IMR-90 (cell line): Measurements from ENCODE around the gene SYTL2. TPM values are rescaled to one million over a fixed set of nuclear protein-coding genes. Genes with fewer than 3 reads are reported as not detected.

Experiments
- ATAC-seq: fragments of 200-7000 bp; cut with Tn5 transposase; 2 replicates; pipeline ENCODE4 v1.9.1; 2020; ENCODE audit warnings: low read depth, mild to moderate bottlenecking, moderate library complexity
- BruUV-seq: library from RNA; stranded (reverse); fragments of 400-500 nt; replicated peaks from 2 replicates; lab custom pipeline; 2021; lab: Mats Ljungman, UMichigan
- CTCF ChIA-PET: fragments of 300-600 bp; formaldehyde crosslinking; extraction: SDS; loops from one replicate; lab custom pipeline; 2021; ENCODE audit warnings: antibody characterized with exemption; lab: Yijun Ruan, JAX
- POLR2A ChIA-PET: fragments of 300-600 bp; sonication (Branson Sonifier 250); formaldehyde crosslinking; loops from one replicate; lab custom pipeline; 2022; ENCODE audit warnings: antibody characterized with exemption; ENCODE audit not compliant: unreplicated experiment; lab: Charles Lee
- DNase-seq: peaks from one replicate; pipeline ENCODE4 v3.0.0; 2013
- H2AFZ ChIP-seq: replicated peaks from 2 replicates; pipeline ENCODE3; 2013; ENCODE audit warnings: low read length, mild to moderate bottlenecking; ENCODE audit not compliant: poor library complexity
- H2AK5ac ChIP-seq: 2 replicates; pipeline ENCODE4 v1.6.1; 2013; ENCODE audit warnings: low read depth, low read length, inconsistent platforms
- H2AK9ac ChIP-seq: replicated peaks from 2 replicates; pipeline ENCODE3; 2013; ENCODE audit warnings: mild to moderate bottlenecking, low read depth, low read length, moderate library complexity; ENCODE audit not compliant: poor library complexity
- H2BK120ac ChIP-seq: 2 replicates; pipeline ENCODE4 v1.6.1; 2013; ENCODE audit warnings: low read depth, low read length, inconsistent platforms
- H2BK15ac ChIP-seq: 3 replicates; pipeline ENCODE4 v1.6.1; 2013; ENCODE audit warnings: low read depth, low read length, inconsistent platforms
- H2BK20ac ChIP-seq: 2 replicates; pipeline ENCODE4 v1.6.1; 2013; ENCODE audit warnings: low read depth, mild to moderate bottlenecking, inconsistent platforms, low read length, moderate library complexity
- H2BK5ac ChIP-seq: 2 replicates; pipeline ENCODE4 v1.6.1; 2013; ENCODE audit warnings: mild to moderate bottlenecking, low read depth, low read length, inconsistent platforms; ENCODE audit not compliant: poor library complexity, severe bottlenecking
- H3K14ac ChIP-seq: replicated peaks from 2 replicates; pipeline ENCODE4 v1.6.1; 2013; ENCODE audit warnings: low read depth, low read length, inconsistent platforms
- H3K18ac ChIP-seq: 2 replicates; pipeline ENCODE4 v1.6.1; 2013; ENCODE audit warnings: low read depth, low read length, control low read depth
- H3K23ac ChIP-seq: 2 replicates; pipeline ENCODE4 v1.6.1; 2013; ENCODE audit warnings: low read depth, low read length, inconsistent platforms
- H3K27ac ChIP-seq: 2 replicates; pipeline ENCODE4 v1.5.1; 2013; ENCODE audit warnings: mild to moderate bottlenecking, control low read depth, low read length; ENCODE audit not compliant: insufficient read depth
- H3K27me3 ChIP-seq: 2 replicates; pipeline ENCODE4 v1.6.1; 2013; ENCODE audit warnings: low read length; ENCODE audit not compliant: control insufficient read depth, insufficient read depth
- H3K36me3 ChIP-seq: 2 replicates; pipeline ENCODE4 v1.6.1; 2013; ENCODE audit warnings: low read length, mixed read lengths; ENCODE audit not compliant: control insufficient read depth, insufficient read depth
- H3K4ac ChIP-seq: 2 replicates; pipeline ENCODE4 v1.6.1; 2013; ENCODE audit warnings: low read depth, low read length, inconsistent platforms
- H3K4me1 ChIP-seq: 2 replicates; pipeline ENCODE4 v1.6.1; 2013; ENCODE audit warnings: low read length, mixed read lengths; ENCODE audit not compliant: control insufficient read depth, insufficient read depth
- H3K4me2 ChIP-seq: 2 replicates; pipeline ENCODE4 v1.6.1; 2013; ENCODE audit warnings: low read depth, mild to moderate bottlenecking, control low read depth, low read length, moderate library complexity
- H3K4me3 ChIP-seq: 2 replicates; pipeline ENCODE4 v1.5.1; 2013; ENCODE audit warnings: low read depth, mild to moderate bottlenecking, control low read depth, low read length, moderate library complexity; ENCODE audit not compliant: insufficient read depth
- H3K56ac ChIP-seq: 2 replicates; pipeline ENCODE4 v1.6.1; 2013; ENCODE audit warnings: low read length, inconsistent platforms; ENCODE audit not compliant: insufficient read depth; ENCODE audit errors: extremely low read depth
- H3K79me1 ChIP-seq, 2 experiments: 2 replicates each; pipeline ENCODE4 v1.6.1; 2013; ENCODE audit warnings: low read length in 2 of 2, inconsistent platforms in 1 of 2, low read depth in 1 of 2
- H3K9ac ChIP-seq: 2 replicates; pipeline ENCODE4 v1.6.1; 2013; ENCODE audit warnings: low read depth, low read length, control low read depth
- H3K9me1 ChIP-seq: 2 replicates; pipeline ENCODE4 v1.6.1; 2013; ENCODE audit warnings: low read length, inconsistent platforms; ENCODE audit not compliant: insufficient read depth
- H3K9me3 ChIP-seq: 2 replicates; pipeline ENCODE4 v1.6.1; 2013; ENCODE audit warnings: low read length; ENCODE audit not compliant: control insufficient read depth, insufficient read depth
- H4K20me1 ChIP-seq: 2 replicates; pipeline ENCODE4 v1.6.1; 2013; ENCODE audit warnings: low read length, inconsistent platforms; ENCODE audit not compliant: insufficient read depth
- H4K5ac ChIP-seq: 2 replicates; pipeline ENCODE4 v1.6.1; 2013; ENCODE audit warnings: mild to moderate bottlenecking, low read depth, low read length, control low read depth
- H4K8ac ChIP-seq, 2 experiments: 2 replicates each; pipeline ENCODE4 v1.6.1; 2013; ENCODE audit warnings: low read depth in 2 of 2, low read length in 2 of 2, control low read depth in 1 of 2, inconsistent platforms in 1 of 2
- H4K91ac ChIP-seq: 2 replicates; pipeline ENCODE4 v1.6.1; 2013; ENCODE audit warnings: low read depth, low read length, inconsistent platforms; ENCODE audit not compliant: insufficient read depth
- BHLHE40 ChIP-seq: fragments of 150-350 bp; IDR thresholded peaks from 2 replicates; pipeline ENCODE4 v1.6.1; 2016; ENCODE audit warnings: mild to moderate bottlenecking, low read depth, low read length
- CEBPB ChIP-seq: IDR thresholded peaks from 2 replicates; pipeline ENCODE4 v1.6.1; 2012; ENCODE audit warnings: low read depth, low read length, improper control_type of control experiment
- CHD1 ChIP-seq: IDR thresholded peaks from 2 replicates; pipeline ENCODE4 v1.6.1; 2012; ENCODE audit warnings: low read depth, low read length, improper control_type of control experiment
- CTCF ChIP-seq: conservative IDR thresholded peaks from 2 replicates; pipeline ENCODE4 v1.5.1; 2012; ENCODE audit warnings: mild to moderate bottlenecking, low read depth, low read length, improper control_type of control experiment
- MAFK ChIP-seq: IDR thresholded peaks from 2 replicates; pipeline ENCODE4 v1.6.1; 2012; ENCODE audit warnings: low read depth, low read length, improper control_type of control experiment
- MAZ ChIP-seq: IDR thresholded peaks from 2 replicates; pipeline ENCODE4 v1.6.1; 2012; ENCODE audit warnings: low read depth, mild to moderate bottlenecking, low read length, improper control_type of control experiment, moderate library complexity, borderline replicate concordance
- MXI1 ChIP-seq: IDR thresholded peaks from 2 replicates; pipeline ENCODE4 v1.6.1; 2012; ENCODE audit warnings: low read depth, mild to moderate bottlenecking, low read length, moderate library complexity, borderline replicate concordance
- NFE2L2 ChIP-seq: fragments of 150-350 bp; IDR thresholded peaks from 2 replicates; pipeline ENCODE4 v1.6.1; 2016; ENCODE audit warnings: low read depth, mild to moderate bottlenecking, low read length
- RAD21 ChIP-seq: IDR thresholded peaks from 2 replicates; pipeline ENCODE4 v1.6.1; 2012; ENCODE audit warnings: low read length, improper control_type of control experiment
- RCOR1 ChIP-seq: IDR thresholded peaks from 2 replicates; pipeline ENCODE4 v1.6.1; 2012; ENCODE audit warnings: mild to moderate bottlenecking, low read length, improper control_type of control experiment; ENCODE audit not compliant: insufficient replicate concordance
- RFX5 ChIP-seq: IDR thresholded peaks from 2 replicates; pipeline ENCODE4 v1.8.0; 2012; ENCODE audit warnings: low read depth, mild to moderate bottlenecking, low read length, moderate library complexity
- SMC3 ChIP-seq: fragments of 150-350 bp; IDR thresholded peaks from 2 replicates; pipeline ENCODE4 v1.6.1; 2016; ENCODE audit warnings: low read depth, mild to moderate bottlenecking, antibody characterized with exemption, low read length, moderate library complexity
- dilution Hi-C: fragments of 300-500 bp; cut with HindIII; formaldehyde crosslinking; loops from one replicate; pipeline ENCODE4 v1.14.3; 2018; ENCODE audit warnings: low sequenced_read_pairs; ENCODE audit not compliant: unreplicated experiment
- in situ Hi-C: fragments of 300-500 bp; cut with MboI; formaldehyde crosslinking; loops from 3 replicates; pipeline ENCODE4 v1.14.3; 2019; ENCODE audit warnings: low sequenced_read_pairs, inconsistent platforms, mixed read lengths
- intact Hi-C: fragments of 100-400 bp; cut with micrococcal nuclease; formaldehyde crosslinking; loops from 2 replicates; pipeline ENCODE4 v1.10.0; 2022
- polyA plus RNA-seq, 3 experiments: library from polyadenylated mRNA; depleted of rRNA; stranded (reverse); fragments of >200 nt; gene quantifications; 2 replicates each; pipeline ENCODE4 v1.2.3, GENCODE V29; 2012; ENCODE audit warnings: low replicate concordance in 1 of 3
- total RNA-seq: library from RNA; depleted of rRNA; stranded (reverse); fragments of >200 nt; gene quantifications from 2 replicates; pipeline ENCODE4 v1.2.3, GENCODE V29; 2012
- TF ChIP-seq, protein P1 (sequence below): fragments of 150-350 bp; IDR thresholded peaks from 2 replicates; pipeline ENCODE4 v1.6.1; 2016; ENCODE audit warnings: low read depth, mild to moderate bottlenecking, low read length, moderate library complexity, borderline replicate concordance
- TF ChIP-seq, protein P2 (sequence below): fragments of 150-350 bp; IDR thresholded peaks from 2 replicates; pipeline ENCODE4 v1.6.1; 2017; ENCODE audit warnings: mild to moderate bottlenecking, antibody characterized with exemption, low read length, low read depth

Gene SYTL2
- total and polyA plus RNA-seq, 2 of the 4 experiments (the other 2 are of a cell fraction) = 45.2 to 70.0 TPM

GRCh38 chr11:85806016-85806415, 4.9 kb downstream of the SYTL2 start:
- no peak for TF ChIP-seq RCOR1
- no peak for TF ChIP-seq RAD21
- no peak for TF ChIP-seq MAZ
- TF ChIP-seq MAFK = no peak
- TF ChIP-seq RFX5 = no peak
- no peak for TF ChIP-seq CHD1
- TF ChIP-seq, protein P1, sequence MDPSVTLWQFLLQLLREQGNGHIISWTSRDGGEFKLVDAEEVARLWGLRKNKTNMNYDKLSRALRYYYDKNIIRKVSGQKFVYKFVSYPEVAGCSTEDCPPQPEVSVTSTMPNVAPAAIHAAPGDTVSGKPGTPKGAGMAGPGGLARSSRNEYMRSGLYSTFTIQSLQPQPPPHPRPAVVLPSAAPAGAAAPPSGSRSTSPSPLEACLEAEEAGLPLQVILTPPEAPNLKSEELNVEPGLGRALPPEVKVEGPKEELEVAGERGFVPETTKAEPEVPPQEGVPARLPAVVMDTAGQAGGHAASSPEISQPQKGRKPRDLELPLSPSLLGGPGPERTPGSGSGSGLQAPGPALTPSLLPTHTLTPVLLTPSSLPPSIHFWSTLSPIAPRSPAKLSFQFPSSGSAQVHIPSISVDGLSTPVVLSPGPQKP = no peak
- no peak for TF ChIP-seq MXI1
- TF ChIP-seq SMC3 = no peak
- TF ChIP-seq CEBPB = no peak
- no peak for TF ChIP-seq BHLHE40
- TF ChIP-seq, protein P2, sequence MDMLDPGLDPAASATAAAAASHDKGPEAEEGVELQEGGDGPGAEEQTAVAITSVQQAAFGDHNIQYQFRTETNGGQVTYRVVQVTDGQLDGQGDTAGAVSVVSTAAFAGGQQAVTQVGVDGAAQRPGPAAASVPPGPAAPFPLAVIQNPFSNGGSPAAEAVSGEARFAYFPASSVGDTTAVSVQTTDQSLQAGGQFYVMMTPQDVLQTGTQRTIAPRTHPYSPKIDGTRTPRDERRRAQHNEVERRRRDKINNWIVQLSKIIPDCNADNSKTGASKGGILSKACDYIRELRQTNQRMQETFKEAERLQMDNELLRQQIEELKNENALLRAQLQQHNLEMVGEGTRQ = no peak
- no peak for TF ChIP-seq CTCF
- TF ChIP-seq NFE2L2 = no peak
- ATAC-seq = no peak

More at GRCh38 chr11:85806016-85806415, 4.9 kb downstream of the SYTL2 start:
- H3K4me1 ChIP-seq = peaks cover 7% of the 10 kb centered on the region
- H2AFZ ChIP-seq = no peak overlapping the region
- ChIA-PET CTCF (no interaction called here), POLR2A (no interaction called here)
- H3K27me3 ChIP-seq = no peaks in the 10 kb centered on the region
- no peak overlapping the region for H2AK9ac ChIP-seq
- no peak overlapping the region for H3K23ac ChIP-seq
- H3K4ac ChIP-seq = no peak overlapping the region
- no peaks in the 10 kb centered on the region for H3K9me3 ChIP-seq
- H3K79me1 ChIP-seq = peaks cover 22 to 37% of the 10 kb centered on the region in 2 experiments
- H3K9ac ChIP-seq = no peak overlapping the region
- no peak overlapping the region for H2BK20ac ChIP-seq
- H4K8ac ChIP-seq = no peak overlapping the region
- no peak overlapping the region for H3K27ac ChIP-seq
- dilution Hi-C loops (no loop called here), intact Hi-C loops (no loop called here), in situ Hi-C loops (no loop called here)
- H3K14ac ChIP-seq = no peak overlapping the region
- H3K56ac ChIP-seq = no peak overlapping the region
- DNase-seq = no peak
- no peak overlapping the region; the same call in 1 of the 2 replicates for H4K5ac ChIP-seq
- H2AK5ac ChIP-seq = no peak overlapping the region
- BruUV-seq = no TSS peak
- no peak overlapping the region for H3K4me2 ChIP-seq
- no peak overlapping the region for H2BK15ac ChIP-seq
- H2BK5ac ChIP-seq = no peak overlapping the region
- no peaks in the 10 kb centered on the region for H3K36me3 ChIP-seq
- H4K91ac ChIP-seq = no peak overlapping the region
- peaks cover 8% of the 10 kb centered on the region; the same call in 1 of the 2 replicates for H3K9me1 ChIP-seq
- no peak overlapping the region for H3K4me3 ChIP-seq
- no peak overlapping the region for H3K18ac ChIP-seq
- no peaks in the 10 kb centered on the region for H4K20me1 ChIP-seq
- H2BK120ac ChIP-seq = no peak overlapping the region
